ENCODE data around the gene CHD6.

DNA sequence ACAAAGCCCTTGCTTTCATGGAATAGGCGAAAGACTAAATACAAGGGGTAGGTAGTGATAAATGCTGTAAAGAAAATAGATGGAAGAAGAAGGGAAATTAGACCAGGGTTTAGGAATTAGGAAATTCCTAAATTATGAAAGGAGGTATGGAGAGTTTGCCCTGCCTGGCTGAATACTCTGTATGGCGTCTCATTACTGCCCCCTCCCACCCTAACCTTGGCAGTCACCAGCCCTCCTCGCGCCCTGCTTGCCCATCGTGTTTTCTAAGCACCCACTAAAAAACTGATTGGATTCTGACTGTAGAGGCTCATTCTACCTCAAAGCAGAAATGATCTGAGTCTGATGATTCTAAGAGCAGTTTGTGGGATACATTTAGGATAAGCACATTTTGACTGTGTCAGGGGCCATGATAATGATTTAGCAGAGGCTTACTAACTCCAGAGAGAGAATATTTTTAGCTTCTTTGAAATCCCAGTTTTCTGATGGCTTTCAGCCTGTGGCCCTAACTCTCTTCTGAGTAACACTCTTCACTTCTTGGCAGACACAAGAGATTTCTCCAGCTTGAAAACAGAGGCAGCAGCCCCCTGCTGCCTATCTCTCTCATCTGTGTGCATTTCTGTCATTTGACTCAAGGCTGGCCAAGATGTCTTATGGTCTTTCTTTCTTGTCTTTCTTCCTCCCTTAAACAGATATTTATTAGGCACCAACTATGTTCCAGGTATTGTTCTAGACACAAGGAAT lies 1.4 kb upstream of the CHD6 start:
- TF ChIP-seq, protein P1, sequence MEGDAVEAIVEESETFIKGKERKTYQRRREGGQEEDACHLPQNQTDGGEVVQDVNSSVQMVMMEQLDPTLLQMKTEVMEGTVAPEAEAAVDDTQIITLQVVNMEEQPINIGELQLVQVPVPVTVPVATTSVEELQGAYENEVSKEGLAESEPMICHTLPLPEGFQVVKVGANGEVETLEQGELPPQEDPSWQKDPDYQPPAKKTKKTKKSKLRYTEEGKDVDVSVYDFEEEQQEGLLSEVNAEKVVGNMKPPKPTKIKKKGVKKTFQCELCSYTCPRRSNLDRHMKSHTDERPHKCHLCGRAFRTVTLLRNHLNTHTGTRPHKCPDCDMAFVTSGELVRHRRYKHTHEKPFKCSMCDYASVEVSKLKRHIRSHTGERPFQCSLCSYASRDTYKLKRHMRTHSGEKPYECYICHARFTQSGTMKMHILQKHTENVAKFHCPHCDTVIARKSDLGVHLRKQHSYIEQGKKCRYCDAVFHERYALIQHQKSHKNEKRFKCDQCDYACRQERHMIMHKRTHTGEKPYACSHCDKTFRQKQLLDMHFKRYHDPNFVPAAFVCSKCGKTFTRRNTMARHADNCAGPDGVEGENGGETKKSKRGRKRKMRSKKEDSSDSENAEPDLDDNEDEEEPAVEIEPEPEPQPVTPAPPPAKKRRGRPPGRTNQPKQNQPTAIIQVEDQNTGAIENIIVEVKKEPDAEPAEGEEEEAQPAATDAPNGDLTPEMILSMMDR (conservative IDR thresholded peaks at IDR 0.05; ENCODE audit: low read length), result no peak
- TF ChIP-seq EZH2phosphoT487 (IDR thresholded peaks at IDR 0.05; ENCODE audit: borderline replicate concordance, low read depth, low read length), result no peak

Measured in OCI-LY7 (cell line).